CD8-positive, alpha-beta memory T cell (primary cell): Measurements from ENCODE around the gene TGFB1I1. TPM values are rescaled to one million over a fixed set of nuclear protein-coding genes. Genes with fewer than 3 reads are reported as not detected.
A peak's percentile ranks its signal among the peaks of the same experiment; 100 is the strongest.
"Not testable (repeated sequence)": the region's sequence is repeated elsewhere in the genome, so short reads cannot be mapped to it uniquely, and the experiment has no call there.

Source experiments
- CTCF ChIA-PET: fragments of 350-600 bp; sonication (Branson Sonifier 250); formaldehyde crosslinking; loops from one replicate; lab custom pipeline; 2021; ENCODE audit warnings: antibody characterized with exemption; lab: Charles Lee
- POLR2A ChIA-PET: fragments of 350-600 bp; sonication (Branson Sonifier 250); formaldehyde crosslinking; loops from one replicate; lab custom pipeline; 2021; ENCODE audit warnings: antibody characterized with exemption; lab: Charles Lee
- DNase-seq, 5 donors: peaks; one replicate each; pipeline versions ENCODE4 v3.0.0 to v3.0.0-alpha.2; 2020 to 2022; ENCODE audit warnings: mixed read lengths in 1 of 5
- H3K27ac ChIP-seq: one replicate; pipeline ENCODE4 v1.7.0; 2013; ENCODE audit warnings: low read depth, mild to moderate bottlenecking, low read length, moderate library complexity
- H3K27me3 ChIP-seq: 2 replicates; pipeline ENCODE4 v1.7.0; 2013; ENCODE audit warnings: low read length, mild to moderate bottlenecking; ENCODE audit not compliant: insufficient read depth, poor library complexity, severe bottlenecking
- H3K36me3 ChIP-seq: 2 replicates; pipeline ENCODE4 v1.7.0; 2013; ENCODE audit warnings: mild to moderate bottlenecking, low read length, moderate library complexity; ENCODE audit not compliant: insufficient read depth
- H3K4me1 ChIP-seq: 2 replicates; pipeline ENCODE4 v1.7.0; 2013; ENCODE audit warnings: mild to moderate bottlenecking, low read length, moderate library complexity; ENCODE audit not compliant: insufficient read depth
- H3K4me3 ChIP-seq: 2 replicates; pipeline ENCODE4 v1.7.0; 2013; ENCODE audit warnings: mild to moderate bottlenecking, low read length
- H3K9me3 ChIP-seq: 2 replicates; pipeline ENCODE4 v1.7.0; 2013; ENCODE audit warnings: mild to moderate bottlenecking, low read length
- H3K27ac Mint-ChIP-seq, 8 donors: one replicate each; pipeline ENCODE4 v1.8.0; 2020 to 2021; ENCODE audit warnings: mixed read lengths in 8 of 8, mild to moderate bottlenecking in 6 of 8, inconsistent platforms in 3 of 8, moderate library complexity in 3 of 8
- H3K27me3 Mint-ChIP-seq, 2 donors: one replicate each; pipeline ENCODE4 v1.8.0; 2020 to 2021; ENCODE audit warnings: mixed read lengths in 2 of 2, mild to moderate bottlenecking in 1 of 2, moderate library complexity in 1 of 2
- H3K36me3 Mint-ChIP-seq, 3 donors: one replicate each; pipeline ENCODE4 v1.8.0; 2020 to 2021; ENCODE audit warnings: mixed read lengths in 3 of 3, inconsistent platforms in 1 of 3, mild to moderate bottlenecking in 1 of 3
- H3K4me1 Mint-ChIP-seq, 3 donors: one replicate each; pipeline ENCODE4 v1.8.0; 2020 to 2021; ENCODE audit warnings: mixed read lengths in 3 of 3, inconsistent platforms in 1 of 3, mild to moderate bottlenecking in 1 of 3
- H3K4me3 Mint-ChIP-seq, 7 donors: one replicate each; pipeline ENCODE4 v1.8.0; 2020 to 2021; ENCODE audit warnings: mixed read lengths in 7 of 7, mild to moderate bottlenecking in 6 of 7, moderate library complexity in 4 of 7, inconsistent platforms in 2 of 7
- H3K9me3 Mint-ChIP-seq, 5 donors: one replicate each; pipeline ENCODE4 v1.8.0; 2020 to 2022; ENCODE audit warnings: mixed read lengths in 5 of 5, mild to moderate bottlenecking in 3 of 5, moderate library complexity in 2 of 5, inconsistent platforms in 1 of 5
- polyA plus RNA-seq: library from polyadenylated mRNA; unstranded; fragments of 300-500 nt; fragmentation: Illumina TruSeq; gene quantifications from one replicate; pipeline ENCODE4 v1.2.3, GENCODE V29; 2021
- total RNA-seq, 2 experiments: library from RNA; stranded (reverse); gene quantifications; one replicate each; pipeline ENCODE4 v1.2.3, GENCODE V29; 2021

TGFB1I1 gene
- total and polyA plus RNA-seq, 3 experiments from 2014 or later, result 0.59 to 1.1 TPM; not detected in 1

- Histone ChIP-seq H3K36me3 (no peaks in the 10 kb centered on the region), H3K27ac (no peak overlapping the region), H3K4me1 (peaks cover 5% of the 10 kb centered on the region), H3K4me3 (no peak overlapping the region), H3K9me3 (no peaks in the 10 kb centered on the region), H3K27me3 (no peaks in the 10 kb centered on the region)
- ChIA-PET CTCF (interaction anchor here (1.1 to 1.5 kb wide), 3 partner anchors 13 to 287 kb away, joined by 3 to 5 read pairs (median 4); partner anchors contain the start of gene ZNF843), POLR2A (no interaction called here)
- H3K27me3 Mint-ChIP-seq, result peaks cover 0 to 4% of the 10 kb centered on the region in 2 donors
- no peak overlapping the region for H3K4me3 Mint-ChIP-seq
- no peaks in the 10 kb centered on the region for H3K36me3 Mint-ChIP-seq
- H3K9me3 Mint-ChIP-seq, result no peaks in the 10 kb centered on the region
- peaks cover 4 to 19% (median 16%) of the 10 kb centered on the region in 3 donors for H3K4me1 Mint-ChIP-seq
- DNase-seq, result no peak
- H3K27ac Mint-ChIP-seq, result no peak overlapping the region
These were observed 42.2 kb upstream of the TGFB1I1 start for GRCh38 chr16:31429796-31430195.

- H3K27ac ChIP-seq, result no peak overlapping the region
- DNase-seq, result no peak
- Mint-ChIP-seq H3K27ac (peak overlapping the region in 2 of 8 donors; percentile 58 to 71), H3K4me3 (no peak overlapping the region), H3K36me3 (no peaks in the 10 kb centered on the region), H3K9me3 (no peaks in the 10 kb centered on the region), H3K27me3 (peaks cover 0 to 4% of the 10 kb centered on the region in 2 donors), H3K4me1 (peaks cover 4 to 19% (median 16%) of the 10 kb centered on the region in 3 donors)
- H3K4me3 ChIP-seq, result no peak overlapping the region
- ChIA-PET POLR2A (no interaction called here), CTCF (interaction anchor here (1.1 to 1.3 kb wide), 3 partner anchors 10 to 288 kb away, joined by 3 to 4 read pairs (median 3); no protein-coding TSS in a partner anchor)
- H3K36me3 ChIP-seq, result no peaks in the 10 kb centered on the region
- no peaks in the 10 kb centered on the region for H3K27me3 ChIP-seq
- H3K4me1 ChIP-seq, result peaks cover 5% of the 10 kb centered on the region
- H3K9me3 ChIP-seq, result no peaks in the 10 kb centered on the region
These were observed 41.4 kb upstream of the TGFB1I1 start for GRCh38 chr16:31430380-31431052.

GRCh38 chr16:31435341-31436220, 36.4 kb upstream of the TGFB1I1 start:
- no peaks in the 10 kb centered on the region for H3K27me3 Mint-ChIP-seq
- no peaks in the 10 kb centered on the region for H3K4me1 ChIP-seq
- no peak overlapping the region for H3K4me3 ChIP-seq
- no peaks in the 10 kb centered on the region for H3K9me3 Mint-ChIP-seq
- DNase-seq, result no peak
- no peaks in the 10 kb centered on the region for H3K36me3 ChIP-seq
- no peaks in the 10 kb centered on the region for H3K9me3 ChIP-seq
- H3K36me3 Mint-ChIP-seq, result no peaks in the 10 kb centered on the region
- POLR2A ChIA-PET, result no interaction called here
- peaks cover 9 to 12% (median 11%) of the 10 kb centered on the region in 3 donors for H3K4me1 Mint-ChIP-seq
- H3K27ac ChIP-seq, result no peak overlapping the region
- no peaks in the 10 kb centered on the region for H3K27me3 ChIP-seq
- CTCF ChIA-PET, result no interaction called here
- no peak overlapping the region for H3K27ac Mint-ChIP-seq
- H3K4me3 Mint-ChIP-seq, result no peak overlapping the region

- Mint-ChIP-seq H3K27ac (peak overlapping the region in 1 of 8 donors; percentile 57), H3K9me3 (no peaks in the 10 kb centered on the region), H3K36me3 (no peaks in the 10 kb centered on the region), H3K4me1 (peaks cover 8 to 9% (median 9%) of the 10 kb centered on the region in 3 donors), H3K4me3 (no peak overlapping the region), H3K27me3 (no peaks in the 10 kb centered on the region)
- DNase-seq, result no peak
- Histone ChIP-seq H3K9me3 (no peaks in the 10 kb centered on the region), H3K4me1 (no peaks in the 10 kb centered on the region), H3K4me3 (no peak overlapping the region), H3K36me3 (no peaks in the 10 kb centered on the region), H3K27ac (no peak overlapping the region), H3K27me3 (no peaks in the 10 kb centered on the region)
- CTCF ChIA-PET, result no interaction called here
- POLR2A ChIA-PET, result no interaction called here
These were observed 35.5 kb upstream of the TGFB1I1 start for GRCh38 chr16:31436221-31437045.

GRCh38 chr16:31438414-31438813, 33.5 kb upstream of the TGFB1I1 start:
- Mint-ChIP-seq H3K27ac (peak overlapping the region in 1 of 8 donors; percentile 1), H3K27me3 (peaks cover 0 to 1% of the 10 kb centered on the region in 2 donors), H3K36me3 (peaks cover 0 to 2% (median 0%) of the 10 kb centered on the region in 3 donors), H3K4me1 (peaks cover 12 to 19% (median 18%) of the 10 kb centered on the region in 3 donors), H3K4me3 (no peak overlapping the region), H3K9me3 (no peaks in the 10 kb centered on the region)
- Histone ChIP-seq H3K4me3 (no peak overlapping the region), H3K27ac (no peak overlapping the region), H3K36me3 (no peaks in the 10 kb centered on the region), H3K27me3 (no peaks in the 10 kb centered on the region), H3K9me3 (no peaks in the 10 kb centered on the region), H3K4me1 (no peaks in the 10 kb centered on the region)
- POLR2A ChIA-PET, result no interaction called here
- no peak for DNase-seq
- CTCF ChIA-PET, result no interaction called here

- H3K27me3 Mint-ChIP-seq, H3K4me1 ChIP-seq, H3K36me3 ChIP-seq, H3K4me3 ChIP-seq, H3K36me3 Mint-ChIP-seq, DNase-seq, H3K9me3 ChIP-seq, CTCF ChIA-PET, H3K9me3 Mint-ChIP-seq, H3K27ac Mint-ChIP-seq, POLR2A ChIA-PET, H3K27ac ChIP-seq, H3K27me3 ChIP-seq: not testable (repeated sequence)
- H3K4me1 Mint-ChIP-seq, result peaks cover 12 to 19% (median 18%) of the 10 kb centered on the region in 3 donors
- H3K4me3 Mint-ChIP-seq, result peak overlapping the region in 1 of 7 donors; percentile 55
These were observed 32.9 kb upstream of the TGFB1I1 start for GRCh38 chr16:31439023-31439422.

- Mint-ChIP-seq H3K36me3 (peaks cover 0 to 2% (median 0%) of the 10 kb centered on the region in 3 donors), H3K27ac (no peak overlapping the region), H3K4me3 (peak overlapping the region in 1 of 7 donors; percentile 55), H3K4me1 (peaks cover 12 to 19% (median 18%) of the 10 kb centered on the region in 3 donors), H3K27me3 (peaks cover 0 to 1% of the 10 kb centered on the region in 2 donors), H3K9me3 (no peaks in the 10 kb centered on the region)
- no peak overlapping the region for H3K4me3 ChIP-seq
- H3K27ac ChIP-seq, result no peak overlapping the region
- H3K4me1 ChIP-seq, result no peaks in the 10 kb centered on the region
- DNase-seq, result no peak
- CTCF ChIA-PET, result no interaction called here
- H3K36me3 ChIP-seq, result no peaks in the 10 kb centered on the region
- POLR2A ChIA-PET, result no interaction called here
- H3K27me3 ChIP-seq, result no peaks in the 10 kb centered on the region
- H3K9me3 ChIP-seq, result no peaks in the 10 kb centered on the region
These were observed 32.4 kb upstream of the TGFB1I1 start for GRCh38 chr16:31439519-31439918.
